NCI-H2107 treated with DMSO at 0.1 percent for 48 hours (cell line): Measurements from ENCODE around the gene DNAJC28.
A peak's percentile ranks its signal among the peaks of the same experiment; 100 is the strongest.
"Not testable (repeated sequence)": the region's sequence is repeated elsewhere in the genome, so short reads cannot be mapped to it uniquely, and the experiment has no call there.

Experiments used
- DNase-seq: peaks from one replicate; lab custom pipeline; 2025; ENCODE audit not compliant: unreplicated experiment; lab: John Stamatoyannopoulos, UW

DNAJC28 gene, protein sequence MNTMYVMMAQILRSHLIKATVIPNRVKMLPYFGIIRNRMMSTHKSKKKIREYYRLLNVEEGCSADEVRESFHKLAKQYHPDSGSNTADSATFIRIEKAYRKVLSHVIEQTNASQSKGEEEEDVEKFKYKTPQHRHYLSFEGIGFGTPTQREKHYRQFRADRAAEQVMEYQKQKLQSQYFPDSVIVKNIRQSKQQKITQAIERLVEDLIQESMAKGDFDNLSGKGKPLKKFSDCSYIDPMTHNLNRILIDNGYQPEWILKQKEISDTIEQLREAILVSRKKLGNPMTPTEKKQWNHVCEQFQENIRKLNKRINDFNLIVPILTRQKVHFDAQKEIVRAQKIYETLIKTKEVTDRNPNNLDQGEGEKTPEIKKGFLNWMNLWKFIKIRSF

GRCh38 chr21:33491373-33492102, at the start of gene DNAJC28:
DNAJC28 (minus strand) TSS chr21:33491716; CDS start chr21:33489393, 2,323 bp downstream.
- peak; percentile 88 for DNase-seq

DNA sequence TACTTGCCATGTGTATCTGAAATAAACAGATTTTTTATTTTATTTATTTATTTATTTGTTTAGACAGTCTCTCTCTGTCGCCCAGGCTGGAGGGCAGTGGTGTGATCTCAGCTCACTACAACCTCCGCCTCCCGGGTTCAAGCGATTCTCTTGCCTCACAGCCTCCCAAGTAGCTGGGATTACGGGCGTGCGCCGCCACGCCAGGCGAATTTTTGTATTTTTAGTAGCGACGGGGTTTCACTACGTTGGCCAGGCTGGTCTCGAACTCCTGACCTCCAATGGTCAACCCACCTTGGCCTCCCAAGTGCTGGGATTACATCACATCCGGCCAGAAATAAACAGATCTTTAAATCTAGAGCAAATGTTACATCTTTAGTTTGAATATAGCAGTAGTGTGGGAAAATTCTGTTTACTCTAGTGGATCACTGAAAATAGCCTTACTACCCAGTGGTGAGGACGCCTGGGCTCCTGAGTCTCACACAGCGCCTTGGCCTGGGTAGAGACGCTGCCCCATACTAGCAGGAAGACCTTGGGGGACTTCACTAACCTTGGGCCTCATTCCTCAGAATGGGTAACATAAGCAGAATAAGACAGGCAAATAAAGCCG, 49.7 kb upstream of the DNAJC28 start:
- DNase-seq = no peak

GRCh38 chr21:33540711-33541104, 49.2 kb upstream of the DNAJC28 start:
- DNase-seq = no peak

- DNase-seq = no peak
These were observed 48.1 kb upstream of the DNAJC28 start for GRCh38 chr21:33539616-33540015.

DNA sequence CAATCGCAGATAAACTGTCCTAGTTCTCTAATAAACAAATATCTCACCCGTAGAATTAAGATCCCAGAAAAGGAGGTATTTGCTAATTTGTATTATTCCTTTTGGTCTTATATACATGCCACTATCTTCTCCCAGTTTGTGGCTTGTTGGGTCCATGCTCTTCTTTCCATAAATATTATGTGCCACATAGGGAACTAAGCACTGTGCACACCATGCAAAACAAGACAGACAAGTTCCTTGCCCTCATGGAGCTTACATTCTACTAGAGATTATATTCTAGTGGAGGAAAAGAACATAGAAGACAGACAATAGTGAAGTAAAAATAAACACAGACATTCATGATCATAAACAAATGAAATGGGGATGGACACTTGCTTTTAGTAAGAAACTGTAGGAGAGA, 45.7 kb upstream of the DNAJC28 start:
- DNase-seq = no peak

DNA sequence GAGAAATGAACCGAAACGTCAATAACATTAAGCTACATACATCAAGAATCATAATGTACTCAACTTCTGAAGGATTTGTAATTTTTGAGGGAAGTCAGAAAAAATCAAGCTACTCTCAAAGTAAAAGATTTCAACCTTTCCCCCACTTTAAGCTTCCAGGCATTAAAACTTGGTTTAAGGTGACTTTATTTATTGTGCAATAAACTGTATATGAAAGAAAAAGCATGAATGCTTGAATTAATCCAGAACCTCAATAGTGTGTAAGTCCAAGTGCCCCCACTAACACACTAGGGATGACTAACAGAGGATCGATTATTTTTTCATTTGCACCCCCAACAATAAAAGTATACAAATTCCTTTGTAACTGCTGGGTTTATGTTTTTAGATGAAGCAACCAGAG, 39.5 kb upstream of the DNAJC28 start:
- no peak for DNase-seq

GRCh38 chr21:33522953-33523349, 31.4 kb upstream of the DNAJC28 start:
- DNase-seq = no peak

- no peak for DNase-seq
These were observed 30.9 kb upstream of the DNAJC28 start for GRCh38 chr21:33522297-33522952.

- no peak for DNase-seq
These were observed 27.4 kb upstream of the DNAJC28 start for GRCh38 chr21:33518899-33519298.

DNA sequence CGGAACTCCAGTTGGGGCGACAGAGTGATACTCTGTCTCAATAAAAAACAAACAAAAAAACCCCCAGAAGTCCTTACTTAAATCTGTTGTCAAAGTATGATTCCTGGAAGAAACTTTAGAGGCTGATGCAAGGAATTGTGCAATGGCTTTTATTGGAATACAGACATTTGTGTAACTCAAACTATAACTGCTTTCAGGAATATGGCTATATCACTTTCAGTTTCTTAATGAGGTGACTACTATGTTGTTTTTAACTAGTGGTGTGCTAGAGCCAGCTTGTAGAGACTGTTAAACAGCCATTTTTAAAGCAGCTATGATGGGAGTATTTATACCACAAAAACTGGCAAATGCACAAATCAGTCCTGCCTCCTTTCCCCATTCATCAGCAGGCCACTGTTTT, 22.7 kb upstream of the DNAJC28 start:
- no peak for DNase-seq

- no peak for DNase-seq
These were observed 21.0 kb upstream of the DNAJC28 start for GRCh38 chr21:33512481-33512880.

DNA sequence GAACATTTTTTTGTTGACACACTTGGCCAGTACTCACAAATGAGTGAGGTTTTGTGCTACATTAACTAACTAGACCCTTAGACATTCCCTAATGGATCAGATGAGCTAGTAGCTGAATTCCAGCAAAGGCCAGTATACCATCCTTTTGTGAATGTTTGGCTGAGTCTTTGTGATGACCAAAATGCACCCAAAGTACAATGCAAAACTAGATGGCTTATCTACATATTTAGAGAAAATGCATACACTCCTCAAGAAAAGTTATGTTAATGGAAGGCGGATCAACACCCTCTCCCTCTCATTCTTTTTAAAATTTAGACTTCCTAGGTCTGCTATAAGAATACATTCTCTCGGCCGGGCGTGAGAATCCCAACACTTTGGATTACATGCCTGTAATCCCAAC, 20.1 kb upstream of the DNAJC28 start:
- no peak for DNase-seq

DNA sequence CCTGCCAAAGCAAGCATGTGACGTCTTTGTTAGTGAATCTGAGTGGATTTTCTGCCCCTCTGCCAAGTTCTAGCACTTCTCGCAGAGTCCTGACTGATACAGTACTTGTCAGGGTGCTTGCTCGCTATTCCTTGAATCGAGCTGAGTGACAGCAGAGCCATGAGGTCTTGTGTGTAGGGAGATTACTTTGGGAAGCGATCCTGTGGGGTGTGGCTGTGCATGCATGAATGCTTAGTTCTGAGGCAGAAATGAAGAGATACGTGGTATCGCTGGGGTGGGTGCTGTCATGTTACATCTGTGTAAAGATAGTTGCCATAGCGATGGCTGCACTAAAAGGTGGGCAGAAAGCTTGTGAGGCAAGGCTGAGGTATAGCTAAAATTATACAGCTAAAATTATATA, 19.3 kb upstream of the DNAJC28 start:
- no peak for DNase-seq

- DNase-seq = not testable (repeated sequence)
These were observed 15.5 kb upstream of the DNAJC28 start for GRCh38 chr21:33507003-33507402.

- no peak for DNase-seq
These were observed 14.3 kb upstream of the DNAJC28 start for GRCh38 chr21:33505833-33506232.

GRCh38 chr21:33496345-33496744, 4.8 kb upstream of the DNAJC28 start:
- no peak for DNase-seq

- no peak for DNase-seq
These were observed 4.2 kb upstream of the DNAJC28 start for GRCh38 chr21:33495743-33496142.

GRCh38 chr21:33493756-33494155, 2.2 kb upstream of the DNAJC28 start:
- DNase-seq = no peak

- no peak for DNase-seq
These were observed 1.1 kb upstream of the DNAJC28 start for GRCh38 chr21:33492571-33492970.

- no peak for DNase-seq
These were observed 534 bp downstream of the DNAJC28 start for GRCh38 chr21:33490991-33491372.

GRCh38 chr21:33488936-33489335, 2.6 kb downstream of the DNAJC28 start:
- no peak for DNase-seq

DNA sequence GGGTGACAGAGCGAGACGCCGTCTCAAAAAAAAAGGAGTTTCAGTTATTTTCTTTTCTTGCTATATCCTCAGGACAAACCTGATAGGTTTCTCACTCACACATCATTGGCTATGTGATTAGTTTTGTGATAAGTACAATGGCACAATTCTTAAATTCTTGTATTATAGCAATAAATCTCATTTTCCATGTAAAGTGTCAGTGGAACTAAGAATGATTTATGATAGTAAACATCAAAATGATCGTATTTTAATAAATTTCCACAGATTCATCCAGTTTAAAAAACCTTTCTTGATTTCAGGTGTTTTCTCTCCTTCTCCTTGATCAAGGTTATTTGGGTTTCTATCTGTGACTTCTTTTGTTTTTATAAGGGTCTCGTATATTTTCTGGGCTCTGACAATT, 3.5 kb downstream of the DNAJC28 start:
- DNase-seq = no peak
